ENCODE measurements around the gene FBXO17. TPM values are rescaled to one million over a fixed set of nuclear protein-coding genes. Genes with fewer than 3 reads are reported as not detected.
A peak's percentile ranks its signal among the peaks of the same experiment; 100 is the strongest.
"Not testable (repeated sequence)": the region's sequence is repeated elsewhere in the genome, so short reads cannot be mapped to it uniquely, and the experiment has no call there.

The FBXO17 gene
- total RNA-seq, 1 donor from 2014 or later = 16.0 TPM

GRCh38 chr19:38990949-38991697 lies 15.6 kb upstream of the FBXO17 start:
- Mint-ChIP-seq H3K4me1 (ENCODE audit: unreplicated experiment) (peaks cover 3% of the 10 kb centered on the region), H3K4me3 (ENCODE audit: unreplicated experiment) (no peak overlapping the region), H3K36me3 (ENCODE audit: low read depth, unreplicated experiment) (peaks cover 5% of the 10 kb centered on the region), H3K27me3 (ENCODE audit: unreplicated experiment) (no peaks in the 10 kb centered on the region), H3K9me3 (ENCODE audit: unreplicated experiment) (no peaks in the 10 kb centered on the region), H3K27ac (ENCODE audit: unreplicated experiment) (no peak overlapping the region)
- TF ChIP-seq CTCF (IDR thresholded peaks at IDR 0.05; ENCODE audit: unreplicated experiment) = no peak
- no peak for DNase-seq (ENCODE audit: low spot score)

GRCh38 chr19:38989614-38990013 lies 14.1 kb upstream of the FBXO17 start:
- not testable (repeated sequence) for H3K4me1 Mint-ChIP-seq (ENCODE audit: unreplicated experiment); H3K36me3 Mint-ChIP-seq (ENCODE audit: low read depth, unreplicated experiment); DNase-seq (ENCODE audit: low spot score); H3K4me3 Mint-ChIP-seq (ENCODE audit: unreplicated experiment); H3K27ac Mint-ChIP-seq (ENCODE audit: unreplicated experiment); H3K27me3 Mint-ChIP-seq (ENCODE audit: unreplicated experiment); H3K9me3 Mint-ChIP-seq (ENCODE audit: unreplicated experiment)

- no peaks in the 10 kb centered on the region for H3K36me3 Mint-ChIP-seq (ENCODE audit: low read depth, unreplicated experiment)
- no peaks in the 10 kb centered on the region for H3K9me3 Mint-ChIP-seq (ENCODE audit: unreplicated experiment)
- H3K27me3 Mint-ChIP-seq (ENCODE audit: unreplicated experiment) = peaks cover 5% of the 10 kb centered on the region
- peak; percentile 9 for DNase-seq (ENCODE audit: low spot score)
- no peak for TF ChIP-seq CTCF (IDR thresholded peaks at IDR 0.05; ENCODE audit: unreplicated experiment)
- H3K4me3 Mint-ChIP-seq (ENCODE audit: unreplicated experiment) = no peak overlapping the region
- no peaks in the 10 kb centered on the region for H3K4me1 Mint-ChIP-seq (ENCODE audit: unreplicated experiment)
- no peak overlapping the region for H3K27ac Mint-ChIP-seq (ENCODE audit: unreplicated experiment)
Measured at GRCh38 chr19:38989066-38989605, 13.6 kb upstream of the FBXO17 start.

GRCh38 chr19:38988627-38989026 lies 13.1 kb upstream of the FBXO17 start:
- H3K36me3 Mint-ChIP-seq (ENCODE audit: low read depth, unreplicated experiment); H3K27me3 Mint-ChIP-seq (ENCODE audit: unreplicated experiment); H3K4me3 Mint-ChIP-seq (ENCODE audit: unreplicated experiment); H3K4me1 Mint-ChIP-seq (ENCODE audit: unreplicated experiment); H3K9me3 Mint-ChIP-seq (ENCODE audit: unreplicated experiment); DNase-seq (ENCODE audit: low spot score); H3K27ac Mint-ChIP-seq (ENCODE audit: unreplicated experiment): not testable (repeated sequence)

- not testable (repeated sequence) for H3K4me3 Mint-ChIP-seq (ENCODE audit: unreplicated experiment); H3K36me3 Mint-ChIP-seq (ENCODE audit: low read depth, unreplicated experiment); H3K27ac Mint-ChIP-seq (ENCODE audit: unreplicated experiment); DNase-seq (ENCODE audit: low spot score); H3K4me1 Mint-ChIP-seq (ENCODE audit: unreplicated experiment); H3K27me3 Mint-ChIP-seq (ENCODE audit: unreplicated experiment); H3K9me3 Mint-ChIP-seq (ENCODE audit: unreplicated experiment)
Measured at GRCh38 chr19:38987745-38988144, 12.2 kb upstream of the FBXO17 start.

GRCh38 chr19:38985262-38985661 lies 9.7 kb upstream of the FBXO17 start:
- TF ChIP-seq CTCF (IDR thresholded peaks at IDR 0.05; ENCODE audit: unreplicated experiment) = no peak
- no peak for DNase-seq (ENCODE audit: low spot score)
- no peaks in the 10 kb centered on the region for H3K4me1 Mint-ChIP-seq (ENCODE audit: unreplicated experiment)
- peaks cover 5% of the 10 kb centered on the region for H3K9me3 Mint-ChIP-seq (ENCODE audit: unreplicated experiment)
- H3K27me3 Mint-ChIP-seq (ENCODE audit: unreplicated experiment) = peaks cover 5% of the 10 kb centered on the region
- no peak overlapping the region for H3K27ac Mint-ChIP-seq (ENCODE audit: unreplicated experiment)
- H3K4me3 Mint-ChIP-seq (ENCODE audit: unreplicated experiment) = no peak overlapping the region
- peaks cover 4% of the 10 kb centered on the region for H3K36me3 Mint-ChIP-seq (ENCODE audit: low read depth, unreplicated experiment)

Measured in endothelial cell (in vitro differentiated cells).